ENCODE data around the gene TBKBP1. TPM values are rescaled to one million over a fixed set of nuclear protein-coding genes. Genes with fewer than 3 reads are reported as not detected.

Gene TBKBP1
- total and polyA plus RNA-seq, 2 donors (not counting 3 experiments of a cell fraction or from before 2014, with no cell fraction given), result 7.0 to 11.7 TPM

DNA sequence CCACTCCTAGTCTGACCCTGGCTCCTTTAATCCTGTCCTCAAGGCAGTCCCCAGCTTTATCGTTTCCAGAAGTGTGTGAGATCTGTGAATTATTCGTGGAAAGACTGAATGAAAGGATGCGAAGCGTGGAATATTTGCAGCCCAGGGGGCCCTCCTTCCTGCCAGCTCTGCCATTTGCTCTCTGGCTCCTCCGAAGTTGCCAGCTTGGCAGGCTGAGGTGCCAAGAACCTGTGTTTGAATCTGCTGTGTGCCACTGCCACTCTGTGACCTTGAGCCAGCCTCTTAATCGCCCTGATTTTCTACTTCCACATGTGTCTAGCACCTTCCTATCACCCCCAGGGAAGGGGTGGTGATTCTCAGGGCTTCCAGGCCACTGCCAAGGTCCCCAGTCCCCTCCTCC, 10.8 kb downstream of the TBKBP1 start:
- TF ChIP-seq, protein P1, sequence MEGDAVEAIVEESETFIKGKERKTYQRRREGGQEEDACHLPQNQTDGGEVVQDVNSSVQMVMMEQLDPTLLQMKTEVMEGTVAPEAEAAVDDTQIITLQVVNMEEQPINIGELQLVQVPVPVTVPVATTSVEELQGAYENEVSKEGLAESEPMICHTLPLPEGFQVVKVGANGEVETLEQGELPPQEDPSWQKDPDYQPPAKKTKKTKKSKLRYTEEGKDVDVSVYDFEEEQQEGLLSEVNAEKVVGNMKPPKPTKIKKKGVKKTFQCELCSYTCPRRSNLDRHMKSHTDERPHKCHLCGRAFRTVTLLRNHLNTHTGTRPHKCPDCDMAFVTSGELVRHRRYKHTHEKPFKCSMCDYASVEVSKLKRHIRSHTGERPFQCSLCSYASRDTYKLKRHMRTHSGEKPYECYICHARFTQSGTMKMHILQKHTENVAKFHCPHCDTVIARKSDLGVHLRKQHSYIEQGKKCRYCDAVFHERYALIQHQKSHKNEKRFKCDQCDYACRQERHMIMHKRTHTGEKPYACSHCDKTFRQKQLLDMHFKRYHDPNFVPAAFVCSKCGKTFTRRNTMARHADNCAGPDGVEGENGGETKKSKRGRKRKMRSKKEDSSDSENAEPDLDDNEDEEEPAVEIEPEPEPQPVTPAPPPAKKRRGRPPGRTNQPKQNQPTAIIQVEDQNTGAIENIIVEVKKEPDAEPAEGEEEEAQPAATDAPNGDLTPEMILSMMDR (IDR thresholded peaks at IDR 0.05; ENCODE audit: extremely low read depth in 1 of 2, insufficient read depth in 1 of 2, low read depth in 1 of 2, low read length in 2 of 2), result no peak
- TF ChIP-seq EZH2 (IDR thresholded peaks at IDR 0.05; ENCODE audit: borderline replicate concordance, low read depth, low read length, severe bottlenecking) (no peak), GATA2 (IDR thresholded peaks at IDR 0.05; ENCODE audit: insufficient read depth, insufficient read length, low read depth, low read length) (no peak), POLR2AphosphoS5 (IDR thresholded peaks at IDR 0.05; ENCODE audit: insufficient read depth, low read depth, low read length) (no peak), FOS (IDR thresholded peaks at IDR 0.05; ENCODE audit: borderline replicate concordance, insufficient read depth, low read length) (no peak), JUN (IDR thresholded peaks at IDR 0.05; ENCODE audit: borderline replicate concordance, insufficient read depth, insufficient read length, low read depth) (no peak)
- TF ChIP-seq, protein P2, sequence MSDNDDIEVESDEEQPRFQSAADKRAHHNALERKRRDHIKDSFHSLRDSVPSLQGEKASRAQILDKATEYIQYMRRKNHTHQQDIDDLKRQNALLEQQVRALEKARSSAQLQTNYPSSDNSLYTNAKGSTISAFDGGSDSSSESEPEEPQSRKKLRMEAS (IDR thresholded peaks at IDR 0.05; ENCODE audit: insufficient read depth, insufficient read length), result no peak
- no peaks in the 10 kb centered on the region for H3K79me2 ChIP-seq (ENCODE audit: control insufficient read depth, insufficient read depth, low read length)

More for the DNA sequence above, 10.8 kb downstream of the TBKBP1 start:
- no TSS peak for BruUV-seq (replicated peaks)
- no peaks in the 10 kb centered on the region for H3K9me1 ChIP-seq (replicated peaks; ENCODE audit: control insufficient read depth, extremely low read depth, insufficient read depth, low read length)
- dilution Hi-C loops (cut with MboI; ENCODE audit: extremely low pct_ligation_motif_present, low sequenced_read_pairs), result no loop called here
- no peak overlapping the region for H2AFZ ChIP-seq (ENCODE audit: low read depth, low read length)
- H3K27ac ChIP-seq (ENCODE audit: insufficient read depth, low read depth, low read length), result no peak overlapping the region
- no peak overlapping the region for H3K4me2 ChIP-seq (ENCODE audit: insufficient read depth, low read length)
- no peak for DNase-seq (ENCODE audit: low read depth, low spot score)
- ChIA-PET POLR2A (no interaction called here), CTCF (interaction anchor here (1.1 to 1.3 kb wide), 3 partner anchors 8 to 27 kb away, joined by 3 to 4 read pairs (median 3); no protein-coding TSS in a partner anchor)
- intact Hi-C loops (cut with micrococcal nuclease), result no loop called here
- no peaks in the 10 kb centered on the region for H3K4me1 ChIP-seq (ENCODE audit: control insufficient read depth, extremely low read depth, insufficient read depth, low read length)
- FAIRE-seq, result no peak
- H3K9me3 ChIP-seq (replicated peaks; ENCODE audit: control insufficient read depth, insufficient read depth, low read length), result no peaks in the 10 kb centered on the region
- peaks cover 0 to 16% of the 10 kb centered on the region in 2 experiments for H3K36me3 ChIP-seq (ENCODE audit: control insufficient read depth in 2 of 2, extremely low read depth in 1 of 2, insufficient read depth in 2 of 2, low read length in 2 of 2)
- no peaks in the 10 kb centered on the region for H3K27me3 ChIP-seq (ENCODE audit: control insufficient read depth in 2 of 2, insufficient read depth in 2 of 2, low read length in 2 of 2)
- H3K4me3 ChIP-seq (replicated peaks in 1 of 3; ENCODE audit: insufficient read depth in 1 of 3, low read depth in 1 of 3, low read length in 3 of 3), result no peak overlapping the region
- H4K20me1 ChIP-seq (replicated peaks; ENCODE audit: control insufficient read depth, extremely low read depth, insufficient read depth, low read length), result no peaks in the 10 kb centered on the region
- no peak overlapping the region for H3K9ac ChIP-seq (replicated peaks; ENCODE audit: extremely low read depth, insufficient read depth, low read length)
